COLO668 (cell line): ENCODE measurements around the gene ARAP2.
"Not testable (repeated sequence)": the region's sequence is repeated elsewhere in the genome, so short reads cannot be mapped to it uniquely, and the experiment has no call there.

ENCODE experiments used
- DNase-seq: peaks from one replicate; lab custom pipeline; 2025; ENCODE audit not compliant: unreplicated experiment; lab: John Stamatoyannopoulos, UW

The ARAP2 gene

GRCh38 chr4:36189511-36190226 lies 54.6 kb downstream of the ARAP2 start:
- DNase-seq: no peak

GRCh38 chr4:36187723-36188333 lies 56.5 kb downstream of the ARAP2 start:
- peak; percentile 6 for DNase-seq

- DNase-seq: no peak
Measured at GRCh38 chr4:36183665-36184393, 60.5 kb downstream of the ARAP2 start.

- DNase-seq: no peak
Measured at GRCh38 chr4:36183232-36183631, 61.1 kb downstream of the ARAP2 start.

GRCh38 chr4:36182315-36182714 lies 62.0 kb downstream of the ARAP2 start:
- DNase-seq: not testable (repeated sequence)

- no peak for DNase-seq
Measured at GRCh38 chr4:36180206-36180605, 64.1 kb downstream of the ARAP2 start.

GRCh38 chr4:36178484-36178883 lies 65.8 kb downstream of the ARAP2 start:
- no peak for DNase-seq

- no peak for DNase-seq
Measured at GRCh38 chr4:36177946-36178345, 66.4 kb downstream of the ARAP2 start.

- no peak for DNase-seq
Measured at GRCh38 chr4:36174570-36174969, 69.7 kb downstream of the ARAP2 start.

GRCh38 chr4:36173905-36174304 lies 70.4 kb downstream of the ARAP2 start:
- no peak for DNase-seq

- no peak for DNase-seq
Measured at GRCh38 chr4:36172656-36173055, 71.7 kb downstream of the ARAP2 start.

GRCh38 chr4:36168127-36168878 lies 76.0 kb downstream of the ARAP2 start:
- no peak for DNase-seq

- DNase-seq: no peak
Measured at GRCh38 chr4:36165631-36166005, 78.7 kb downstream of the ARAP2 start.

GRCh38 chr4:36164900-36165630 lies 79.2 kb downstream of the ARAP2 start:
- DNase-seq: no peak

GRCh38 chr4:36163198-36163597 lies 81.1 kb downstream of the ARAP2 start:
- DNase-seq: no peak

GRCh38 chr4:36159208-36159607 lies 85.1 kb downstream of the ARAP2 start:
- no peak for DNase-seq

- no peak for DNase-seq
Measured at GRCh38 chr4:36152735-36153134, 91.6 kb downstream of the ARAP2 start.

GRCh38 chr4:36142504-36142903 lies 101.8 kb downstream of the ARAP2 start:
- DNase-seq: no peak

GRCh38 chr4:36141186-36141585 lies 103.1 kb downstream of the ARAP2 start:
- no peak for DNase-seq

GRCh38 chr4:36140421-36140820 lies 103.9 kb downstream of the ARAP2 start:
- DNase-seq: no peak

GRCh38 chr4:36138220-36138619 lies 106.1 kb downstream of the ARAP2 start:
- no peak for DNase-seq
